GM12872 (cell line): ENCODE data around the gene TTC7B.

Experiments used
- CTCF ChIP-seq: IDR thresholded peaks from 3 replicates; pipeline ENCODE4 v1.5.1; 2011; ENCODE audit warnings: low read depth, mild to moderate bottlenecking, low read length, moderate library complexity; ENCODE audit not compliant: insufficient read depth

Gene TTC7B

GRCh38 chr14:90523544-90523943 is 292.7 kb downstream of the TTC7B start:
- no peak for TF ChIP-seq CTCF

GRCh38 chr14:90522571-90523191 is 293.5 kb downstream of the TTC7B start:
- no peak for TF ChIP-seq CTCF

GRCh38 chr14:90521930-90522483 is 294.2 kb downstream of the TTC7B start:
- TF ChIP-seq CTCF: no peak

GRCh38 chr14:90521084-90521929 is 294.9 kb downstream of the TTC7B start:
- TF ChIP-seq CTCF: no peak

GRCh38 chr14:90520326-90520725 is 295.9 kb downstream of the TTC7B start:
- no peak for TF ChIP-seq CTCF

GRCh38 chr14:90519262-90519920 is 296.8 kb downstream of the TTC7B start:
- no peak for TF ChIP-seq CTCF

- peak; percentile 76 for TF ChIP-seq CTCF
These were observed 297.3 kb downstream of the TTC7B start for GRCh38 chr14:90518941-90519256.
